Measurements from ENCODE around the gene ZFHX3.

- TF ChIP-seq POLR2A (IDR thresholded peaks at IDR 0.05) (peak in 1 of 2 donors; percentile 13), CTCF (IDR thresholded peaks at IDR 0.05) (peak in 7 of 12 donors; percentile 21 to 40 (median 30))
Observed at GRCh38 chr16:73057291-73058210, 9.6 kb upstream of the ZFHX3 start.

Measured in heart left ventricle (tissue), 13 donors.